DOHH2 (cell line): ENCODE results near the gene FMNL2.

Experiments
- EZH2phosphoT487 ChIP-seq: fragments of 200-600 bp; sonication (generic); IDR thresholded peaks from 2 replicates; pipeline ENCODE4 v1.6.1; 2017; ENCODE audit warnings: borderline replicate concordance, mild to moderate bottlenecking, antibody characterized with exemption, low read length, moderate library complexity, mixed read lengths
- TF ChIP-seq, protein P1 (sequence below): fragments of 200-600 bp; sonication (generic); IDR thresholded peaks from one replicate; pipeline ENCODE4 v1.5.1; 2014; ENCODE audit warnings: antibody characterized with exemption, mild to moderate bottlenecking, low read depth, low read length; ENCODE audit not compliant: poor library complexity, severe bottlenecking

DNA sequence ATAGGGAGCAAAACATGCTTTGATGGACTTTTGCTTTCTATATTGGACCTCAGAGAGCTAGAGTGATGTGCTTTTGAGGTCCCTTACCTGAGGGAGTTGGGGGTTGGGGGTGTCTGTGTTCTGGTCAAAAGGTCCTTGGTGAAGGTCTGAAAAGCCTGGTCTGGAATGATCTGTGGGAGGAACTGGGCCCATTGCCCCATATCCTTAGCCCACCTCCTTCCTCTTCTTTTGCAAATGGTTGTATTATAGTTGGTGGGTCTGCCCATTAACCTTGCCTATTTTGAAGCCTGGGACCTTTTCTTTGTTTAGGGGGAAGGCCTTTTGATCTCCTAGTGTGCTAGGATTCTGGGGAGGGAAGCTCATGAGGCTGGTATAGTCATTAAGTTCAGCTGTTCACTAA is 88.7 kb downstream of the FMNL2 start:
- TF ChIP-seq, protein P1, sequence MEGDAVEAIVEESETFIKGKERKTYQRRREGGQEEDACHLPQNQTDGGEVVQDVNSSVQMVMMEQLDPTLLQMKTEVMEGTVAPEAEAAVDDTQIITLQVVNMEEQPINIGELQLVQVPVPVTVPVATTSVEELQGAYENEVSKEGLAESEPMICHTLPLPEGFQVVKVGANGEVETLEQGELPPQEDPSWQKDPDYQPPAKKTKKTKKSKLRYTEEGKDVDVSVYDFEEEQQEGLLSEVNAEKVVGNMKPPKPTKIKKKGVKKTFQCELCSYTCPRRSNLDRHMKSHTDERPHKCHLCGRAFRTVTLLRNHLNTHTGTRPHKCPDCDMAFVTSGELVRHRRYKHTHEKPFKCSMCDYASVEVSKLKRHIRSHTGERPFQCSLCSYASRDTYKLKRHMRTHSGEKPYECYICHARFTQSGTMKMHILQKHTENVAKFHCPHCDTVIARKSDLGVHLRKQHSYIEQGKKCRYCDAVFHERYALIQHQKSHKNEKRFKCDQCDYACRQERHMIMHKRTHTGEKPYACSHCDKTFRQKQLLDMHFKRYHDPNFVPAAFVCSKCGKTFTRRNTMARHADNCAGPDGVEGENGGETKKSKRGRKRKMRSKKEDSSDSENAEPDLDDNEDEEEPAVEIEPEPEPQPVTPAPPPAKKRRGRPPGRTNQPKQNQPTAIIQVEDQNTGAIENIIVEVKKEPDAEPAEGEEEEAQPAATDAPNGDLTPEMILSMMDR, result no peak
- no peak for TF ChIP-seq EZH2phosphoT487
